ENCODE data around the gene CACNA1D.

- no peak for TF ChIP-seq CTCF (IDR thresholded peaks at IDR 0.05)
- no peak for TF ChIP-seq POLR2AphosphoS5 (IDR thresholded peaks at IDR 0.05)
- TF ChIP-seq POLR2A (IDR thresholded peaks at IDR 0.05; ENCODE audit: low read depth) = no peak
- no peak for TF ChIP-seq EP300 (IDR thresholded peaks at IDR 0.05)
These were observed 183.0 kb downstream of the CACNA1D start for GRCh38 chr3:53677413-53677812.

Data from esophagus muscularis mucosa (tissue), 4 donors.